Measurements from ENCODE around the gene CASP1.
"Not testable (repeated sequence)": the region's sequence is repeated elsewhere in the genome, so short reads cannot be mapped to it uniquely, and the experiment has no call there.

CASP1 gene

GRCh38 chr11:105045676-105046296, 10.8 kb upstream of the CASP1 start:
- DNase-seq (ENCODE audit: low spot score), result no peak

- not testable (repeated sequence) for DNase-seq (ENCODE audit: low spot score)
Measured at GRCh38 chr11:105044557-105045524, 9.9 kb upstream of the CASP1 start, which contains the start of gene CARD16. Gene CARD16, minus strand, starts transcription at chr11:105045335. Its CDS starts 38 bp downstream, at chr11:105045297.

GRCh38 chr11:105042178-105042577, 7.2 kb upstream of the CASP1 start:
- DNase-seq (ENCODE audit: low spot score), result no peak

GRCh38 chr11:105040703-105041102, 5.8 kb upstream of the CASP1 start:
- no peak for DNase-seq (ENCODE audit: low spot score)

GRCh38 chr11:105034388-105034787, 556 bp downstream of the CASP1 start:
- not testable (repeated sequence) for DNase-seq (ENCODE audit: low spot score)

GRCh38 chr11:105033781-105034180, 1.2 kb downstream of the CASP1 start:
- no peak for DNase-seq (ENCODE audit: low spot score)

- DNase-seq (ENCODE audit: low spot score), result no peak
Measured at GRCh38 chr11:105033343-105033742, 1.6 kb downstream of the CASP1 start.

- no peak for DNase-seq (ENCODE audit: low spot score)
Measured at GRCh38 chr11:105032495-105032894, 2.4 kb downstream of the CASP1 start.

GRCh38 chr11:105027678-105028077, 7.3 kb downstream of the CASP1 start:
- no peak for DNase-seq (ENCODE audit: low spot score)

- DNase-seq (ENCODE audit: low spot score), result no peak
Measured at GRCh38 chr11:105024394-105024793, 10.6 kb downstream of the CASP1 start.

- DNase-seq (ENCODE audit: low spot score), result no peak
Measured at GRCh38 chr11:105023003-105023402, 11.9 kb downstream of the CASP1 start, which contains the start of gene CASP5. Gene CASP5, minus strand, starts transcription at chr11:105023168. Its CDS starts 32 bp downstream, at chr11:105023136.

- no peak for DNase-seq (ENCODE audit: low spot score)
Measured at GRCh38 chr11:105022527-105022926, 12.4 kb downstream of the CASP1 start.

- no peak for DNase-seq (ENCODE audit: low spot score)
Measured at GRCh38 chr11:105007463-105007862, 27.5 kb downstream of the CASP1 start.

GRCh38 chr11:105005451-105005845, 29.5 kb downstream of the CASP1 start:
- no peak for DNase-seq (ENCODE audit: low spot score)

GRCh38 chr11:105004021-105004420, 30.9 kb downstream of the CASP1 start:
- DNase-seq (ENCODE audit: low spot score), result no peak

GRCh38 chr11:105003151-105003550, 31.8 kb downstream of the CASP1 start:
- no peak for DNase-seq (ENCODE audit: low spot score)

- DNase-seq (ENCODE audit: low spot score), result peak; percentile 17
Measured at GRCh38 chr11:105000797-105001196, 34.1 kb downstream of the CASP1 start.

GRCh38 chr11:105000167-105000566, 34.8 kb downstream of the CASP1 start:
- no peak for DNase-seq (ENCODE audit: low spot score)

GRCh38 chr11:104999721-105000120, 35.2 kb downstream of the CASP1 start:
- no peak for DNase-seq (ENCODE audit: low spot score)

GRCh38 chr11:104997288-104997687, 37.7 kb downstream of the CASP1 start:
- DNase-seq (ENCODE audit: low spot score), result no peak

- DNase-seq (ENCODE audit: low spot score), result no peak
Measured at GRCh38 chr11:104995001-104995408, 39.9 kb downstream of the CASP1 start.

GRCh38 chr11:104992781-104993180, 42.2 kb downstream of the CASP1 start:
- DNase-seq (ENCODE audit: low spot score), result no peak

GRCh38 chr11:104991994-104992393, 43.0 kb downstream of the CASP1 start:
- DNase-seq (ENCODE audit: low spot score), result no peak
